ENCODE data around the gene HPGD. TPM values are rescaled to one million over a fixed set of nuclear protein-coding genes. Genes with fewer than 3 reads are reported as not detected.

HPGD gene
- total and polyA plus RNA-seq, 2 of the 4 experiments (the other 2 are of a cell fraction): not detected

DNA sequence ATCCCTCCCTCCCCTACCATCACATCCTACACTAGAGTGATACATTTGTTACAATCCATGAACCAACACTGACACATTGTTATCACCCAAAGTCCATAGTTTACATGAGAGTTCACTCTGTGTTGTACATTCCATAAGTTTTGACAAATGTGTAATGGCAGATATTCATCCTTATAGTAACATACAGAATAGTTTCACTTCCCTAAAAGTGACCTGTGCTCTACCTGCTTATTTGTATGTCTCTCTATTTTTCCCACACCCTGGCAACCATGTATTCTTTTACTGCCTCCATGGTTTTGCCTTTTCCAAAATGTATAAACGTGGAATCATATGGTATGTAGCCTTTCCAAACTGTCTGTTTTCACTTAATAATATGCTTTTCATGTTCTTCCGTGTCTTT is 42.2 kb upstream of the HPGD start:
- Histone ChIP-seq H3K4ac (ENCODE audit: low read depth, low read length) (no peak overlapping the region), H4K91ac (ENCODE audit: insufficient read depth, low read depth, low read length) (no peak overlapping the region), H3K18ac (ENCODE audit: low read depth, low read length) (no peak overlapping the region), H2BK120ac (ENCODE audit: low read depth, low read length) (no peak overlapping the region), H2BK20ac (ENCODE audit: low read depth, low read length) (no peak overlapping the region), H4K5ac (ENCODE audit: low read depth, low read length) (no peak overlapping the region), H3K14ac (replicated peaks; ENCODE audit: low read depth, low read length) (no peak overlapping the region), H4K8ac (ENCODE audit: low read depth in 2 of 2, low read length in 2 of 2) (no peak overlapping the region), H2AK9ac (replicated peaks; ENCODE audit: low read depth, low read length, poor library complexity) (no peak overlapping the region), H3K9me1 (ENCODE audit: insufficient read depth, low read length) (no peaks in the 10 kb centered on the region), H3K4me3 (ENCODE audit: insufficient read depth, low read depth, low read length) (no peak overlapping the region), H3K27ac (ENCODE audit: insufficient read depth, low read length) (no peak overlapping the region), H3K4me1 (ENCODE audit: control insufficient read depth, insufficient read depth, low read length) (no peaks in the 10 kb centered on the region), H3K56ac (ENCODE audit: extremely low read depth, insufficient read depth, low read length) (no peak overlapping the region), H3K9ac (ENCODE audit: low read depth, low read length) (no peak overlapping the region), H3K9me3 (ENCODE audit: control insufficient read depth, insufficient read depth, low read length) (0 out of 2 replicates have a peak, but pooled peaks cover 1% of the 10 kb centered on the region), H2BK15ac (ENCODE audit: low read depth, low read length) (no peak overlapping the region), H3K4me2 (ENCODE audit: low read depth, low read length) (no peak overlapping the region), H3K79me1 (ENCODE audit: low read depth in 1 of 2, low read length in 2 of 2) (no peaks in the 10 kb centered on the region), H2AFZ (replicated peaks; ENCODE audit: low read length, poor library complexity) (no peak overlapping the region), H3K27me3 (ENCODE audit: control insufficient read depth, insufficient read depth, low read length) (no peaks in the 10 kb centered on the region), H2AK5ac (ENCODE audit: low read depth, low read length) (no peak overlapping the region), H4K20me1 (ENCODE audit: insufficient read depth, low read length) (no peaks in the 10 kb centered on the region), H3K23ac (ENCODE audit: low read depth, low read length) (no peak overlapping the region), H2BK5ac (ENCODE audit: low read depth, low read length, poor library complexity, severe bottlenecking) (no peak overlapping the region), H3K36me3 (ENCODE audit: control insufficient read depth, insufficient read depth, low read length) (no peaks in the 10 kb centered on the region)
- no TSS peak for BruUV-seq (replicated peaks)
- dilution Hi-C loops (cut with HindIII; ENCODE audit: low sequenced_read_pairs, unreplicated experiment) (no loop called here), in situ Hi-C loops (cut with MboI; ENCODE audit: low sequenced_read_pairs) (no loop called here), intact Hi-C loops (cut with micrococcal nuclease) (no loop called here)
- ATAC-seq (ENCODE audit: low read depth): no peak
- ChIA-PET POLR2A (ENCODE audit: unreplicated experiment) (no interaction called here), CTCF (no interaction called here)
- TF ChIP-seq, protein P1, sequence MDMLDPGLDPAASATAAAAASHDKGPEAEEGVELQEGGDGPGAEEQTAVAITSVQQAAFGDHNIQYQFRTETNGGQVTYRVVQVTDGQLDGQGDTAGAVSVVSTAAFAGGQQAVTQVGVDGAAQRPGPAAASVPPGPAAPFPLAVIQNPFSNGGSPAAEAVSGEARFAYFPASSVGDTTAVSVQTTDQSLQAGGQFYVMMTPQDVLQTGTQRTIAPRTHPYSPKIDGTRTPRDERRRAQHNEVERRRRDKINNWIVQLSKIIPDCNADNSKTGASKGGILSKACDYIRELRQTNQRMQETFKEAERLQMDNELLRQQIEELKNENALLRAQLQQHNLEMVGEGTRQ (IDR thresholded peaks at IDR 0.05; ENCODE audit: low read depth, low read length): no peak
- TF ChIP-seq RFX5 (IDR thresholded peaks at IDR 0.05; ENCODE audit: low read depth, low read length): no peak
- no peak for TF ChIP-seq BHLHE40 (IDR thresholded peaks at IDR 0.05; ENCODE audit: low read depth, low read length)
- no peak for TF ChIP-seq MAZ (IDR thresholded peaks at IDR 0.05; ENCODE audit: borderline replicate concordance, low read depth, low read length)
- no peak for TF ChIP-seq RCOR1 (IDR thresholded peaks at IDR 0.05; ENCODE audit: insufficient replicate concordance, low read length)
- TF ChIP-seq CEBPB (IDR thresholded peaks at IDR 0.05; ENCODE audit: low read depth, low read length): no peak
- TF ChIP-seq SMC3 (IDR thresholded peaks at IDR 0.05; ENCODE audit: low read depth, low read length): no peak
- no peak for TF ChIP-seq MAFK (IDR thresholded peaks at IDR 0.05; ENCODE audit: low read depth, low read length)
- no peak for TF ChIP-seq NFE2L2 (IDR thresholded peaks at IDR 0.05; ENCODE audit: low read depth, low read length)
- DNase-seq: no peak
- WGBS, 2 experiments (ENCODE audit: extremely low coverage in 2 of 2, insufficient read length in 1 of 2): no CpG with 5 or more reads among the region's 2 CpGs
